GM21390 (cell line): ENCODE measurements around the gene EEF1A1.
"Not testable (repeated sequence)": the region's sequence is repeated elsewhere in the genome, so short reads cannot be mapped to it uniquely, and the experiment has no call there.

Source experiments
- ATAC-seq: cut with Tn5 transposase; IDR thresholded peaks from one replicate; pipeline ENCODE4 v1.9.1; 2021; ENCODE audit not compliant: unreplicated experiment

Gene EEF1A1

DNA sequence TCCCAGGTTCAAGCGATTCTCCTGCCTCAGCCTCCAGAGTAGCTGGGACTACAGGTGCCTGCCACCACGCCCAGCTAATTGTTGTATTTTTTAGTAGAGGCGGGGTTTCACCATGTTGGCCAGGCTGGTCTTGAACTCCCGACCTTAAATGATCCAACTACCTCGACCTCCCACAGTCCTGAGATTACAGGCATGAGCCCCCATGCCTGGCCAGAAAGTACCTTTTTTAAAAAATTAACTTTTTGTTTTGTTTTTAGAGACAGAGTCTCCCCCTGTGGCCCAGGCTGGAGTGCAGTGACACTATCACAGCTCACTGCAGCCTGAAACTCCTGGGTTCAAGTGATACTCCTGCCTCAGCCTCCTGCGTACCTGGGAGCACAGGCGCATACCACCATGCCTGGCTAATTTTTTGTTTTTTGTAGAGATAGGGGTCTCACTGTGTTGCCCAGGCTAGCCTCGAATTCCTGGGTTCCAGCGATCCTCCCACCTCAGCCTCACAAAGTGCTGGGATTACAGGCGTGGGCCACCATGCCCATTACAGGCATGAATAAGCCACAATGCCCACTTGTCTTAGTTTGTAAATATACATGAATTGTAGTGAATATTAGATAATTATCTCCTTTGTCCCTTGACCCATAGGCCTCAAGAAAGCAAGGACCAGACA lies 17.4 kb upstream of the EEF1A1 start:
- no peak for ATAC-seq

DNA sequence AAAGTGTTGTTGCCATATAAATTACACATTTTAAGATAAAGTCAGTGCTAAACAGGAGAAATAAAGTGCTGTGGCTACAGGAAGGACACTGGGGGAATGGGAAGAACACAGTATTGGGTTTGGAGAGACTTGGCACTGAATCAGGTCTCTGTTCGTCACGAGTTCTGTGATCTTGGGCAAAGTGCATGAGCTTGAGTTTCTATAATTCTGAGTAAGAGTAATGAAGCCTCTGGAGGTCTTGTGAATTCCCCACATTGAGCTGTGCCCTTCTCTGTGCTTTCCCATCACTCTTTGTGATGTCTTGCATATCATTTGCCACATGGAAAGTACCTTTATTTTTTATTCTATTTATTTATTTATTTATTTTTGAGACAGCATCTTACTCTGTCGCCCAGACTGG lies 16.8 kb upstream of the EEF1A1 start:
- ATAC-seq: no peak

DNA sequence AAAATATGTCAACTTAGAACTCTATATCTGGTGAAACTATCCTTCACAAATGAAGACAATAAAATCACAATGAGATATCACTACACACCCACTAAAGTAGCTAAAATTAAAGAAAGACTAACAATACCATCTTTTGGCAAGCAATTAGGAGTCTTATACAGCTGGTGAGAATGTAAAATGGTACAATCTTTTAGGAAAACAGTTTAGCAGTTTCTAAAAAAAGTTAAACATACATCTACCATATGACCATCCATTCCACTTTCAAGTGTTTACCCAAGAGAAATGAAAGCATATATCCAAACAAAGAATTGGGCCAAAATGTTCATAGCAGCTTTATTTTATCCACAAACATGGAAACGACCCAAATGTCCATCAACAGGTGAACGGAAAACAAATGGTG lies 13.8 kb upstream of the EEF1A1 start:
- no peak for ATAC-seq

DNA sequence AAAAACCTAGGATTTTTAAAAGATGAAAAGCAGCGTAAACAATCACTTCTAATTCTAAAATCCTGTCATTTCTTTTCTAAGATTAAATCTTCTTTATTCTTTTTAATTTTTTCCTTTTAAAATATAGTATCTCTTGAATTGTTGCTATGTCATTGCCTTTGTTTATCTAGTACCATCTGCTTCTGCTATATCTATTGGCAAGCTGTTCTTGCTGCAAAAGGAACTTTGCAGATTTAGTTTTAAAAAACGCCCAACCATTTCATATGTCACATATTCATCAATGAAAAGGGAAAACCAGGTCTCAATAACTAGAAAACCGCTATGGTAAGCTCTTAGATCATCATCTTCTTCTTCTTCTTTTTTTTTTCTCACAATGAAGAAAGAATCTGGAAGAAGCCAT lies 11.5 kb upstream of the EEF1A1 start:
- no peak for ATAC-seq

- ATAC-seq: no peak
Measured at GRCh38 chr6:73528897-73529296, 8.1 kb upstream of the EEF1A1 start.

- ATAC-seq: no peak
Measured at GRCh38 chr6:73525546-73526330, 4.9 kb upstream of the EEF1A1 start.

- ATAC-seq: peak; percentile 46
Measured at GRCh38 chr6:73523434-73524123, 2.7 kb upstream of the EEF1A1 start.

DNA sequence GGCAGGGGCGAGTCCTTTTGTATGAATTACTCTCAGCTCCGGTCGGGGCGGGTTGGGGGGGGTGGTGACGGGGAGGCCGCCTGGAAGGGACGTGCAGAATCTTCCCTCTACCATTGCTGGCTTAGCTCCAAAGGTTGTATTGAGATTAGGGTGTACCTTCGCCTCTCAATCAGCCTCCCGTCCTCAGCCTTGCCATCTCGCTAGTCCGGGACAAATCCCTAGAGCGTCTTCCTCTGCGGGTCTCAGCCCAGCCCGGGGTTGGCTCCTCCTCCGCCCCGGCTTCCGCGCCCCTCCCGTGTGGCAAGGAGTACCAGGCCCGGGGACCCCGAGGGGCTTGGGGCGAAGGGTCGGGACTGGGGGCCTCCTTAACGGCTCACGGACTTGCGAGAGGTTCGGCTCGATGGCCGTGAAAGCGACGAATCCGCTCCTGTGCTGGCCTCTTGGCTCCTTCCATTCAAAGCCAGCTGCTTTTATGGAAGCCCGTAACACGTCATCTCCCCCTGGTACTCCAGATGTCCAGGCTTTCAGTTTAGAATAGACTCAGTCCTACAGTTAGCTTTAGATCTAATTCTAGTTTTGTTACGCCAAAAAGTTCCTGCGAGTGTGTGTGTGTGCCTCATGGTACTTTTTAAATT lies 636 bp upstream of the EEF1A1 start:
- ATAC-seq: peak; percentile 33

GRCh38 chr6:73519926-73520687 lies 725 bp downstream of the EEF1A1 start:
- ATAC-seq: no peak

DNA sequence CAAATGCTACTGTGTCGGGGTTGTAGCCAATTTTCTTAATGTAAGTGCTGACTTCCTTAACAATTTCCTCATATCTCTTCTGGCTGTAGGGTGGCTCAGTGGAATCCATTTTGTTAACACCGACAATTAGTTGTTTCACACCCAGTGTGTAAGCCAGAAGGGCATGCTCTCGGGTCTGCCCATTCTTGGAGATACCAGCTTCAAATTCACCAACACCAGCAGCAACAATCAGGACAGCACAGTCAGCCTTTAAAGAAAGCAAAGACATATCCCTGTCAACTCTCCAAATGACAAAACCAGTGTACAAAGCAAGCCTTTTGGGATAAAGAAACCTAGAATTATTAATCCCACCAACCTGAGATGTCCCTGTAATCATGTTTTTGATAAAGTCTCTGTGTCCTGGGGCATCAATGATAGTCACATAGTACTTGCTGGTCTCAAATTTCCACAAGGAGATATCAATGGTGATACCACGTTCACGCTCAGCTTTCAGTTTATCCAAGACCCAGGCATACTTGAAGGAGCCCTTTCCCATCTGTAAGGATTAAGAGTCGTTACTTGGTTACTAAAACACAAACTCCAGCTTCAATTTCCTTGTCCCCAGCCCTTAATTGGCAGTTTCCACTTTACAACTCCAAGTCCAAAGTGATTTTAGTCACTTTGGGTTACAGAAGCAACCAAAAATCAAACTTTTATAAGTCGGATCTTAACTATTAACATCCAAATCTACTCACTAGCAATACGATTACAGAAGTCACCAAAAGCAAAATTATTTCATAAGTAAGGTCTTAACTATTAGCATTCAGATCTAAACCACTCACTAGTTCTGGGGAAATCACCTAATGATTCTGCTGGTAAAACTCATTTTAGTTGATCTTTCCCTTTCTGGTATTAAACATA lies 1.6 kb downstream of the EEF1A1 start:
- ATAC-seq: not testable (repeated sequence)

DNA sequence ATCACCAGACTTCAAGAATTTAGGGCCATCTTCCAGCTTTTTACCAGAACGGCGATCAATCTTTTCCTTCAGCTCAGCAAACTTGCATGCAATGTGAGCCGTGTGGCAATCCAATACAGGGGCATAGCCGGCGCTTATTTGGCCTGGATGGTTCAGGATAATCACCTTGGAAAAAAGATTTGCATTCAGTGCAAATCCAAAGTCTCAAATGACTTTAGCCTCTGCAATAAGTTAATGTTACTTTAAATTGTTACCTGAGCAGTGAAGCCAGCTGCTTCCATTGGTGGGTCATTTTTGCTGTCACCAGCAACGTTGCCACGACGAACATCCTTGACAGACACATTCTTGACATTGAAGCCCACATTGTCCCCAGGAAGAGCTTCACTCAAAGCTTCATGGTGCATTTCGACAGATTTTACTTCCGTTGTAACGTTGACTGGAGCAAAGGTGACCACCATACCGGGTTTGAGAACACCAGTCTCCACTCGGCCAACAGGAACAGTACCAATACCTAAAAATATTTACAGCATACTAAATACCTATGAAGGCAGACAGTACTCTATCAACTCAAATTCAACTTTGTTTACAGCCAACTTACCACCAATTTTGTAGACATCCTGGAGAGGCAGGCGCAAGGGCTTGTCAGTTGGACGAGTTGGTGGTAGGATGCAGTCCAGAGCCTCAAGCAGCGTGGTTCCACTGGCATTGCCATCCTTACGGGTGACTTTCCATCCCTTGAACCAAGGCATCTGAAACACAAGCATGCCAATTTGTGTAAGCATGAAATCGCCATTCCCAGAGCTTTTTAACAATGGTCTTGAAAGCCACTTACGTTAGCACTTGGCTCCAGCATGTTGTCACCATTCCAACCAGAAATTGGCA lies 2.5 kb downstream of the EEF1A1 start:
- ATAC-seq: not testable (repeated sequence)

DNA sequence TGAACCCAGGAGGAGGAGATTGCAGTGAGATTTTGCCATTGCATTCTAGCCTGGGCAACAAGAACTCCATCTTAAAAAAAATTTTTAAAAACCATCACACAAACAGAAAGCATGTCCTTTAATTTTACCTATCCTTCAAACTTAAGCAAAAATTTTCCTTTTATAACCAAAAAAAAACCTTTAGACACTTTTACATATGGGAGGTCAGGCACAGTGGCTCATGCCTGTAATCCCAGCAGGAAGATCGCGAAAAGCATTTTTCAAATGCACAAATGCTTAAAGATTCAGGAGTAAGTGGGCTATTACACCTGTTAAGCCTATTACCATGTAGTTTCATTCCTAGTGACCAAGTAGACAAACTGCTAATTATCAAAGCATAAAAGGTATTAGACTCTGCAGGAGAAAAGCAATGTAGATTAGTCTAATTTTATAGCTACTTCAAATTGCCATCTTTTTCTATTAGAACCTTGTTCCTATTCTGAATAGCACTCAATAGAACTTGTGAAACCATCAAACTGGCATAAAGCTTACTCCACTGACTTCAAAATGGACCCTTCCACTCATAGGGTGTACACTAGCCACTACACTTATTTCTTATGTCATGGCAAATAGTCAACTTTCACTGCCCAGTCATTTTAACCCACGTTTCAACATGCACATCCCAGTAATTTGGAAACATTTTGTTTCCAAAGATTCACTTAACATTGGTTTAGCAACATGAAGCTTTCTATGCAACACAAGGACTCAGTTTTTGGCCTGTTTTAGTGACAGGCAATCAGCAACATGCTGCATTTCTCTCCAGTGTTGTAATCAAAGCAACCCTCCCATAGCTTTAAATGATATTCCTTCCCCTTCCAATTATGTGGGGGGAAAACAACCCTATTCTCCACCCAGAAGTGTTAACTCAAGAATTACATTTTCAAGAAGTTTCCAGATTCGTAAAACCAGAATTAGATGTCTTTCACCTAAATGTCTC lies 4.0 kb downstream of the EEF1A1 start:
- no peak for ATAC-seq

- ATAC-seq: peak; percentile 45
Measured at GRCh38 chr6:73515204-73515655, 5.6 kb downstream of the EEF1A1 start.

DNA sequence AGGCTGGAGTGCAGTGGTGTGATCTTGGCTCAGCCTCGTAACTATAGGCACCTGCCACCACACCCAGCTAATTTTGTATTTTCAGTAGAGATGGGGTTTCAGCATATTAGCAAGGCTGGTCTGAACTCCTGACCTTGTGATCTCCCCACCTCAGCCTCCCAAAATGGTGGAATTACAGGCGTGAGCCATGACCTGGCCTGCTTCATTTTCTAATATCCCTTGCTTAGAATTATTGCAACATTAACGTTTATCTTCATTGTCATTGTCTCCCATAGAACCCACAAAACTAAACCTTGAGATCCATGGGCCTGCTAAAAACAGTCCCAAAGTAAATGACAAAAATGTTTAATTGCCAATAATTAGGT lies 6.1 kb downstream of the EEF1A1 start:
- ATAC-seq: no peak

DNA sequence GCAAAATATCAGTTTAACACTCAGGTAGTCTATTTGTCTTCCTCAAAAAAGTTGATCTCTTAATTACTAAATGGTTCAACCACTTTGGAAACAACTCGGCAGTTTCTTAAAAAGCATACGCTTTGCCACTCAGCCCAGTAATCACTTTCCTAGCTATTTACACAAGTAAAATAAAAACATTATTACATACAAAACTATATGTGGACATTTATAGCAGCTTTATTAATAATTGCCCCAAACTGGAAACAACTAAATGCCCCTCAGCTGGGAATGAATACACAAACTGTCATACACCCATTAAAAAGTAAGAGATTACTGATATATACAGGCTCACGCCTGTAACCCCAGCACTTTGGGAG lies 7.4 kb downstream of the EEF1A1 start:
- ATAC-seq: no peak

DNA sequence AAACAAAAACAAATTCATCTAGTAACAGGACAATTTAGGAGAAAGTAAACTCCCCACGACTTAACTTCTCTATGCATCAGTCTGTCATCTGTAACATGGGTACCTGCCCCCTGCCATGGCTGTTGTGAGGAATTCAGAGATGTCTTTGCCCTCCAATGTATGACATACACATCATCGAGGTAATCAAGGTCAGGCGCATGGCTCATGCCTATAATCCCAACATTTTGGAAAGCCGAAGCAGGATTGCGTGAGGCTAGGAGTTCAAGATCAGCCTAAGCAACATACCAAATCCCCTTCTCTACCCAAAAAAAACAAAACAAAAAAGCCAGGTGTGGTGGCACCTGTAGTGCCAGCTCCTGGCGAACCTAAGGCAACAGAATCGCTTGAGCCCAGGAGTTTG lies 9.0 kb downstream of the EEF1A1 start:
- ATAC-seq: no peak

GRCh38 chr6:73509851-73510250 lies 11.0 kb downstream of the EEF1A1 start:
- ATAC-seq: no peak

- no peak for ATAC-seq
Measured at GRCh38 chr6:73508776-73509175, 12.1 kb downstream of the EEF1A1 start.
